Measurements from ENCODE around the gene AHSG. TPM values are rescaled to one million over a fixed set of nuclear protein-coding genes. Genes with fewer than 3 reads are reported as not detected.

The AHSG gene
- total RNA-seq, 4 donors from 2014 or later: not detected

DNA sequence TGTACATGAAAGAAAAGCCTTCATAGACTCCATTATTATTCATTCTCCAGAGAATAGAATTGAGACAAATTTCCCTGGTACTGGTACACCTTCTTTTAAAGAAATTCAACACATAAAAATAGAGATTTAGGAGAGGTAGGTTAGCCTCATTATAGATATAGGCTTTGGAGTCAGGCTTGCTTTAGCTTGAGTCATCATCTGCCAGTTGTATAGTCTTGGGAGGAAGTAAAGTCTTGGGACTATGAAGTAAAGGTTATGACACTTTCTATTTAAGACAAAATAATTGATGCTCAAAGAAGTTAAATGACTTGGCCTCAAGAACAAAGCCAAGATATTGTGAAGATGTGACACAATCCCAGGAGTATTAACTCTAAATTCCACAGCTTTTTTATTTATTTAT, 57.3 kb downstream of the AHSG start:
- intact Hi-C loops (cut with DNase I): no loop called here

More for the DNA sequence above, 57.3 kb downstream of the AHSG start:
- Histone ChIP-seq H3K9me3 (no peaks in the 10 kb centered on the region), H3K4me3 (no peak overlapping the region), H3K27me3 (peaks cover 0 to 30% (median 0%) of the 10 kb centered on the region in 4 donors), H3K4me1 (peaks cover 0 to 6% (median 0%) of the 10 kb centered on the region in 3 donors), H3K27ac (no peak overlapping the region), H3K36me3 (no peaks in the 10 kb centered on the region)
- TF ChIP-seq, protein P1, sequence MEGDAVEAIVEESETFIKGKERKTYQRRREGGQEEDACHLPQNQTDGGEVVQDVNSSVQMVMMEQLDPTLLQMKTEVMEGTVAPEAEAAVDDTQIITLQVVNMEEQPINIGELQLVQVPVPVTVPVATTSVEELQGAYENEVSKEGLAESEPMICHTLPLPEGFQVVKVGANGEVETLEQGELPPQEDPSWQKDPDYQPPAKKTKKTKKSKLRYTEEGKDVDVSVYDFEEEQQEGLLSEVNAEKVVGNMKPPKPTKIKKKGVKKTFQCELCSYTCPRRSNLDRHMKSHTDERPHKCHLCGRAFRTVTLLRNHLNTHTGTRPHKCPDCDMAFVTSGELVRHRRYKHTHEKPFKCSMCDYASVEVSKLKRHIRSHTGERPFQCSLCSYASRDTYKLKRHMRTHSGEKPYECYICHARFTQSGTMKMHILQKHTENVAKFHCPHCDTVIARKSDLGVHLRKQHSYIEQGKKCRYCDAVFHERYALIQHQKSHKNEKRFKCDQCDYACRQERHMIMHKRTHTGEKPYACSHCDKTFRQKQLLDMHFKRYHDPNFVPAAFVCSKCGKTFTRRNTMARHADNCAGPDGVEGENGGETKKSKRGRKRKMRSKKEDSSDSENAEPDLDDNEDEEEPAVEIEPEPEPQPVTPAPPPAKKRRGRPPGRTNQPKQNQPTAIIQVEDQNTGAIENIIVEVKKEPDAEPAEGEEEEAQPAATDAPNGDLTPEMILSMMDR (IDR thresholded peaks at IDR 0.05): no peak
- no peak for TF ChIP-seq POLR2A (IDR thresholded peaks at IDR 0.05)
- no peak for DNase-seq

Small RNA genes lying within 50 kb of the gene (small RNA-seq; reads per million reads assigned to genes)
- gene RF00017: 0 reads per million in 4 donors

Other genes starting within 250 kb of the AHSG start
- gene CRYGS, start 68.7 kb upstream of the AHSG start, total RNA-seq: 1 to 10 TPM in 3 of 4 donors, under 1 TPM in 1; 0.26 to 2.7 (median 1.6) TPM
- 10 to 100 TPM in 1 of 4 donors, 1 to 10 TPM in 3; 6.9 to 10.5 (median 7.9) TPM for gene TBCCD1, start 45.7 kb upstream of the AHSG start, total RNA-seq
- gene DNAJB11, start 42.3 kb upstream of the AHSG start, total RNA-seq: 10 to 100 TPM; 39.5 to 65.3 (median 47.3) TPM
- 10 to 100 TPM in 1 of 4 donors, 1 to 10 TPM in 1, under 1 TPM in 2; 0.26 to 23.3 (median 5.0) TPM for gene FETUB, start 27.3 kb downstream of the AHSG start, total RNA-seq
- not detected for gene HRG, start 53.0 kb downstream of the AHSG start, total RNA-seq
- gene KNG1, start 104.3 kb downstream of the AHSG start, total RNA-seq: not detected
- gene EIF4A2, start 170.5 kb downstream of the AHSG start, total RNA-seq: 100 to 1,000 TPM; 172 to 363 (median 205) TPM
- 10 to 100 TPM in 3 of 4 donors, 1 to 10 TPM in 1; 6.6 to 23.5 (median 15.9) TPM for gene RFC4, start 193.4 kb downstream of the AHSG start, total RNA-seq
- gene ADIPOQ, start 229.7 kb downstream of the AHSG start, total RNA-seq: not detected